Endothelial cell (in vitro differentiated cells): ENCODE data around the gene RAD50. TPM values are rescaled to one million over a fixed set of nuclear protein-coding genes. Genes with fewer than 3 reads are reported as not detected.

Experiments used
- DNase-seq: peaks from one replicate; pipeline ENCODE4 v3.0.0; 2021; ENCODE audit warnings: low spot score
- H3K27ac Mint-ChIP-seq: one replicate; pipeline ENCODE4 v1.8.0; 2021; ENCODE audit warnings: mixed read lengths, inconsistent platforms; ENCODE audit not compliant: unreplicated experiment
- H3K27me3 Mint-ChIP-seq: one replicate; pipeline ENCODE4 v1.8.0; 2021; ENCODE audit warnings: mild to moderate bottlenecking, moderate library complexity, mixed read lengths, inconsistent platforms; ENCODE audit not compliant: unreplicated experiment
- H3K36me3 Mint-ChIP-seq: one replicate; pipeline ENCODE4 v1.8.0; 2021; ENCODE audit warnings: mild to moderate bottlenecking, low read depth, mixed read lengths, inconsistent platforms; ENCODE audit not compliant: unreplicated experiment
- H3K4me1 Mint-ChIP-seq: one replicate; pipeline ENCODE4 v1.8.0; 2021; ENCODE audit warnings: mild to moderate bottlenecking, mixed read lengths, inconsistent platforms; ENCODE audit not compliant: unreplicated experiment
- H3K4me3 Mint-ChIP-seq: one replicate; pipeline ENCODE4 v1.8.0; 2021; ENCODE audit warnings: mild to moderate bottlenecking, mixed read lengths, inconsistent platforms; ENCODE audit not compliant: unreplicated experiment
- H3K9me3 Mint-ChIP-seq: one replicate; pipeline ENCODE4 v1.8.0; 2021; ENCODE audit warnings: mixed read lengths, inconsistent platforms; ENCODE audit not compliant: unreplicated experiment
- CTCF ChIP-seq: fragments of 200-600 bp; sonication (generic); IDR thresholded peaks from one replicate; pipeline ENCODE4 v1.5.0; 2021; ENCODE audit warnings: antibody characterized with exemption; ENCODE audit not compliant: unreplicated experiment
- total RNA-seq: library from RNA; stranded (reverse); fragmentation: NEBNext Ultra II Directional; extraction: Animal tissue kit (Norgen Biotek cat#: 25700); gene quantifications from one replicate; pipeline ENCODE4 v1.2.1, GENCODE V29; 2021; ENCODE audit not compliant: unreplicated experiment

RAD50 gene
- total RNA-seq, 1 donor from 2014 or later = 20.0 TPM

GRCh38 chr5:132684922-132685720 lies 128.3 kb downstream of the RAD50 start:
- Mint-ChIP-seq H3K9me3 (no peaks in the 10 kb centered on the region), H3K36me3 (peaks cover 2% of the 10 kb centered on the region), H3K4me3 (no peak overlapping the region), H3K27me3 (no peaks in the 10 kb centered on the region), H3K27ac (no peak overlapping the region), H3K4me1 (peaks cover 29% of the 10 kb centered on the region)
- no peak for TF ChIP-seq CTCF
- DNase-seq = no peak

GRCh38 chr5:132686193-132686592 lies 129.4 kb downstream of the RAD50 start:
- no peak for TF ChIP-seq CTCF
- H3K4me1 Mint-ChIP-seq = peaks cover 26% of the 10 kb centered on the region

GRCh38 chr5:132687995-132688394 lies 131.2 kb downstream of the RAD50 start:
- peaks cover 26% of the 10 kb centered on the region for H3K4me1 Mint-ChIP-seq
- H3K36me3 Mint-ChIP-seq = peaks cover 3% of the 10 kb centered on the region
- no peaks in the 10 kb centered on the region for H3K9me3 Mint-ChIP-seq
- H3K27me3 Mint-ChIP-seq = no peaks in the 10 kb centered on the region
- no peak overlapping the region for H3K4me3 Mint-ChIP-seq
- DNase-seq = no peak
- no peak for TF ChIP-seq CTCF
- no peak overlapping the region for H3K27ac Mint-ChIP-seq

More at GRCh38 chr5:132686193-132686592, 129.4 kb downstream of the RAD50 start:
- DNase-seq = no peak
- Mint-ChIP-seq H3K36me3 (no peaks in the 10 kb centered on the region), H3K27me3 (no peaks in the 10 kb centered on the region), H3K27ac (no peak overlapping the region), H3K9me3 (no peaks in the 10 kb centered on the region), H3K4me3 (no peak overlapping the region)

GRCh38 chr5:132688536-132689339 lies 132.0 kb downstream of the RAD50 start:
- peaks cover 26% of the 10 kb centered on the region for H3K4me1 Mint-ChIP-seq
- H3K27ac Mint-ChIP-seq = no peak overlapping the region
- peaks cover 3% of the 10 kb centered on the region for H3K36me3 Mint-ChIP-seq
- H3K9me3 Mint-ChIP-seq = no peaks in the 10 kb centered on the region
- no peak overlapping the region for H3K4me3 Mint-ChIP-seq
- H3K27me3 Mint-ChIP-seq = no peaks in the 10 kb centered on the region
- TF ChIP-seq CTCF = no peak
- DNase-seq = no peak

- H3K4me3 Mint-ChIP-seq = no peak overlapping the region
- H3K27ac Mint-ChIP-seq = no peak overlapping the region
- peaks cover 26% of the 10 kb centered on the region for H3K4me1 Mint-ChIP-seq
Measured at GRCh38 chr5:132689513-132689912, 132.7 kb downstream of the RAD50 start.

More at GRCh38 chr5:132689513-132689912, 132.7 kb downstream of the RAD50 start:
- TF ChIP-seq CTCF = no peak
- H3K9me3 Mint-ChIP-seq = no peaks in the 10 kb centered on the region
- H3K27me3 Mint-ChIP-seq = no peaks in the 10 kb centered on the region
- no peak for DNase-seq
- H3K36me3 Mint-ChIP-seq = peaks cover 3% of the 10 kb centered on the region
